Bronchial epithelial cell (primary cell): ENCODE results near the gene MOCS3. TPM values are rescaled to one million over a fixed set of nuclear protein-coding genes. Genes with fewer than 3 reads are reported as not detected.

Experiments used
- DNase-seq: peaks from one replicate; pipeline ENCODE4 v3.0.0-alpha.2; 2010; ENCODE audit warnings: low read depth
- FAIRE-seq: peaks from 2 replicates; lab custom pipeline; 2011; peaks lifted over from hg19 to GRCh38; lab: Jason Lieb, UNC
- H3K27me3 ChIP-seq: 2 replicates; pipeline ENCODE4 v1.5.1; 2011; ENCODE audit warnings: low read length; ENCODE audit not compliant: control insufficient read depth, insufficient read depth
- H3K36me3 ChIP-seq: 2 replicates; pipeline ENCODE4 v1.5.1; 2011; ENCODE audit warnings: low read length; ENCODE audit not compliant: control insufficient read depth, insufficient read depth
- H3K4me3 ChIP-seq: 2 replicates; pipeline ENCODE4 v1.5.1; 2011; ENCODE audit warnings: mild to moderate bottlenecking, low read depth, low read length, control low read depth
- total RNA-seq: library from RNA; depleted of rRNA; stranded (reverse); fragments of >200 nt; gene quantifications from 2 replicates; pipeline ENCODE4 v1.2.1, GENCODE V29; 2014
- TF ChIP-seq, protein P1 (sequence below): IDR thresholded peaks from 2 replicates; pipeline ENCODE4 v1.5.1; 2011; ENCODE audit warnings: mild to moderate bottlenecking, moderate library complexity, low read length, control low read depth, inconsistent platforms; ENCODE audit not compliant: insufficient read depth, severe bottlenecking

The MOCS3 gene
- total RNA-seq, 1 donor from 2014 or later = 9.7 TPM

GRCh38 chr20:51010932-51011331 lies 52.3 kb downstream of the MOCS3 start:
- FAIRE-seq = no peak
- no peak overlapping the region for H3K4me3 ChIP-seq
- no peaks in the 10 kb centered on the region for H3K27me3 ChIP-seq
- H3K36me3 ChIP-seq = peaks cover 1% of the 10 kb centered on the region
- no peak for DNase-seq
- TF ChIP-seq, protein P1, sequence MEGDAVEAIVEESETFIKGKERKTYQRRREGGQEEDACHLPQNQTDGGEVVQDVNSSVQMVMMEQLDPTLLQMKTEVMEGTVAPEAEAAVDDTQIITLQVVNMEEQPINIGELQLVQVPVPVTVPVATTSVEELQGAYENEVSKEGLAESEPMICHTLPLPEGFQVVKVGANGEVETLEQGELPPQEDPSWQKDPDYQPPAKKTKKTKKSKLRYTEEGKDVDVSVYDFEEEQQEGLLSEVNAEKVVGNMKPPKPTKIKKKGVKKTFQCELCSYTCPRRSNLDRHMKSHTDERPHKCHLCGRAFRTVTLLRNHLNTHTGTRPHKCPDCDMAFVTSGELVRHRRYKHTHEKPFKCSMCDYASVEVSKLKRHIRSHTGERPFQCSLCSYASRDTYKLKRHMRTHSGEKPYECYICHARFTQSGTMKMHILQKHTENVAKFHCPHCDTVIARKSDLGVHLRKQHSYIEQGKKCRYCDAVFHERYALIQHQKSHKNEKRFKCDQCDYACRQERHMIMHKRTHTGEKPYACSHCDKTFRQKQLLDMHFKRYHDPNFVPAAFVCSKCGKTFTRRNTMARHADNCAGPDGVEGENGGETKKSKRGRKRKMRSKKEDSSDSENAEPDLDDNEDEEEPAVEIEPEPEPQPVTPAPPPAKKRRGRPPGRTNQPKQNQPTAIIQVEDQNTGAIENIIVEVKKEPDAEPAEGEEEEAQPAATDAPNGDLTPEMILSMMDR = no peak

- Histone ChIP-seq H3K4me3 (no peak overlapping the region), H3K36me3 (peaks cover 1% of the 10 kb centered on the region), H3K27me3 (no peaks in the 10 kb centered on the region)
- DNase-seq (no peak), FAIRE-seq (no peak)
- TF ChIP-seq, protein P1 = no peak
These were observed 52.9 kb downstream of the MOCS3 start for GRCh38 chr20:51011479-51011878.

DNA sequence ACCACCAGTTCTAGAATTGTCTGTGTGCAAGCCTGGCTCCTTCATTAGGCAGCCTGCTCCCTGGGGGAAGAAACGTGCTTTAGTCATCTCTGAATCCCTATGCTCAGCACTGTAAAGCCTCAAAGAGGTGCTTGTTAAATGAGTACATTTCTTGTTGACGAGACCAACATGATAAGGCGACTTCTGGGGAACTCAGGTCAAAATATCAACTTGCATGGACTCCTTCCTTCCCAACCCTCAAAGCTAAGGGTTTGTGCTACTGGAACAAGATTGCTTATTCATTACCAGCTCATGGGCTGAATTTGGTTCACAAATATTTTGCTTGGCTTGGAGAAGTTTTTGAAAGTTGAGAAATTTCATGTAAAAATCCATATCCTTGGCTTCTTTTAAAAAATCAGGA lies 53.7 kb downstream of the MOCS3 start:
- Histone ChIP-seq H3K4me3 (no peak overlapping the region), H3K27me3 (no peaks in the 10 kb centered on the region), H3K36me3 (peaks cover 1% of the 10 kb centered on the region)
- TF ChIP-seq, protein P1 = no peak
- FAIRE-seq = no peak
- no peak for DNase-seq

Other genes starting within 250 kb of the MOCS3 start
- gene PARD6B, start 227.2 kb upstream of the MOCS3 start, total RNA-seq = 8.2 and 12.4 TPM in 2 replicates
- 5.5 and 12.2 TPM in 2 replicates for gene BCAS4, start 163.8 kb upstream of the MOCS3 start, total RNA-seq
- 22.5 and 28.2 TPM in 2 replicates for gene ADNP, start 27.4 kb upstream of the MOCS3 start, total RNA-seq
- gene DPM1, start 286 bp upstream of the MOCS3 start, total RNA-seq = 82.7 and 87.8 TPM in 2 replicates
- gene KCNG1, start 64.3 kb downstream of the MOCS3 start, total RNA-seq = 90.6 and 91.1 TPM in 2 replicates